Activated CD4-positive, alpha-beta T cell treated with anti-CD3 and anti-CD28 coated beads, Interleukin-2, amount 50 U/mL, for 1 hour (primary cell): Measurements from ENCODE around the gene AGBL1.
"Not testable (repeated sequence)": the region's sequence is repeated elsewhere in the genome, so short reads cannot be mapped to it uniquely, and the experiment has no call there.

ENCODE experiments used
- DNase-seq: peaks from one replicate; pipeline ENCODE4 v3.0.0-alpha.2; 2020

The AGBL1 gene

DNA sequence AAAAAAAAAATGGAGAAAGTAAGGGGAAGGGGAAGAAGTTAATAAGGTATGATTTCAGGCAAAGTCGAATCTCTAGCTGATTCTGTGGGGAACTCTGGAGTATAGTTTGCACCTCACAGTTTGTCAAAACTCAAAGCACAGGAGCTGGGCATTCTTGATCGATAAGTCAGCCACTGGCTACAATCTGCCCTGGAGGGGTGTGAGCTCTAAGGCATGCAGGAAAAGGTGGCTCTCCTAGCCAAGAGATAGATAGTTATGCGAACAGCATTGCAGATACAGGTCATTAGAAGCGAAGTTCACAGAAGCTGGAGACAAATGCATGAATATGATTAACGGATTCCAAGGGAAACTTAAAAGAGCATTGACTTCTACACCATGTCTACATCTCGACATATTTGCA is 952.6 kb downstream of the AGBL1 start:
- DNase-seq, result no peak

DNA sequence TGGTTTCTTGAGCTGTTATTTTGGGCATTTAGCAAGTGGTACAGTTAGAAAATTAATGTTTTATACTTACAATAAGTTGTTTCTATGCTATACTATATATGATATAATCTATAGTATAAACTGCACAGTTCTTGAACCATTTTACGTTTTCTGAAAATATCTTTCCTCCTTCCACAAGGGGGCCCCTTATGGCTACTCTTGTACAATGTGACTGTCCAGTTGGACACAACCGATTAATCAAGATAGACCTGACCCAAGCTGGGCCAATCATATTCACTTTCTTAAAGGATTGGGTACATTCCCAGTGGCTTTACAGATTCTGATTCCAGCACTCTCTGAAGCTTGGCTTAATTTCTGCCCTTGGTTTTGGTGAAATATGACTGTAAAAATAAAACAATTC is 953.4 kb downstream of the AGBL1 start:
- no peak for DNase-seq

DNA sequence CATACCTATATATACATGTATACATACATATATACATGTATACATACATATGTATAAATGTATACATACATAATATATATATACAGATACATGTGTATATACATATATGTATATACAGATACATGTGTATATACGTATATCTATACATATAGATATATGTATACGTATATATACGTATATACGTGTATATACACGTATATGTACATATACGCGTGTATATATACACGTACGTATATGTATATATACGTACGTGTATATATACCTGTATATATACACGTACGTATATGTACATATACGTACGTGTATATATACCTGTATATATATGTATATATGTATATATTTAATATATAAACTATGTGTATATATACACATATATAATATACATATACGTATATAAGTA is 955.2 kb downstream of the AGBL1 start:
- DNase-seq, result no peak

DNA sequence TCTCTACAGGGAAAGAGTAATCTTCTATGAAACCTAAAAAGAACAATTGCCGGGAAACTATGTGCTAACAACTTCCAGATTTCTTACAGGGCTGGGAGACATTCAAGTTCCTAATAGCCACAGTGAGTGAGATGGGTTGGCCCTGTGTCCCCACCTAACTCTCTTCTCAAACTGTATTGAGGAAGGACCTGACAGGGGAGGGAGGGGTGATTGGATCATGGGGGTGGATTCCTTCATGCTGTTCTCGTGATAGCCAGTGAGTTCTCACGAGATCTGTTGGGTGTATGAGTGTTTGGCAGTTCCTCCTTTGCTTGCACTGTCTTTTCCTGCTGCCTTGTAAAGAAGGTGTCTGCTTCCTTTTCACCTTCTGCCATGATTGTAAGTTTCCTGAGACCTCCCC is 958.7 kb downstream of the AGBL1 start:
- no peak for DNase-seq

DNA sequence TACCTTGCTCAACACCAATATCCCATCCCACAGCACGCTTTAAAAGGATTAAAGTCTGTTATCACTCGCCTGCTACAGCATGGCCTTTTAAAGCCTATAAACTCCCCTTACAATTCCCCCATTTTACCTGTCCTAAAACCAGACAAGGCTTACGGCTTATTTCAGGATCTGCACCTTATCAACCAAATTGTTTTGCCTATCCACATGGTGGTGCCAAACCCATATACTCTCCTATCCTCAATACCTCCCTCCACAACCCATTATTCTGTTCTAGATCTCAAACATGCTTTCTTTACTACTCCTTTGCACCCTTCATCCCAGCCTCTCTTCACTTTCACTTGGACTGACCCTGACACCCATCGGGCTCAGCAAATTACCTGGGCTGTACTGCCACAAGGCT is 962.9 kb downstream of the AGBL1 start:
- DNase-seq, result not testable (repeated sequence)

DNA sequence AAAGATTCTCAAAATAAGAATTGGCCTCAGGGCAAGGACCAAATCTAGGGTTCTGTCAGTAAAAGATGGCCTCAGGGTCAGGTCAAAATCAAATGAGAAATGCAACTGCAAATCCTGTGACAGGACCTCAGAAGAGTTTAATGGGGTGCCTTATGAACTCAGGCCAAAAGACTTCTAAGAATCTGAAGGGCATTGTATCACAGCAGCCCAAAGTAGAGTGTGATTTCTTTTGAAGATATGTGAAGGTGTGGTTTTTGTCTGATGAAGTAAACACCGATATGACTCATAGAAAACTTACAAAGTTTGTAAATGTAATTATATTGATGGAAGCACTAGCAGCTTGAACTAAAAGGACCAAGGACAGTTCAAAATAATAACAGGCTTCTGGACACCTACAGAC is 966.1 kb downstream of the AGBL1 start:
- DNase-seq, result no peak

DNA sequence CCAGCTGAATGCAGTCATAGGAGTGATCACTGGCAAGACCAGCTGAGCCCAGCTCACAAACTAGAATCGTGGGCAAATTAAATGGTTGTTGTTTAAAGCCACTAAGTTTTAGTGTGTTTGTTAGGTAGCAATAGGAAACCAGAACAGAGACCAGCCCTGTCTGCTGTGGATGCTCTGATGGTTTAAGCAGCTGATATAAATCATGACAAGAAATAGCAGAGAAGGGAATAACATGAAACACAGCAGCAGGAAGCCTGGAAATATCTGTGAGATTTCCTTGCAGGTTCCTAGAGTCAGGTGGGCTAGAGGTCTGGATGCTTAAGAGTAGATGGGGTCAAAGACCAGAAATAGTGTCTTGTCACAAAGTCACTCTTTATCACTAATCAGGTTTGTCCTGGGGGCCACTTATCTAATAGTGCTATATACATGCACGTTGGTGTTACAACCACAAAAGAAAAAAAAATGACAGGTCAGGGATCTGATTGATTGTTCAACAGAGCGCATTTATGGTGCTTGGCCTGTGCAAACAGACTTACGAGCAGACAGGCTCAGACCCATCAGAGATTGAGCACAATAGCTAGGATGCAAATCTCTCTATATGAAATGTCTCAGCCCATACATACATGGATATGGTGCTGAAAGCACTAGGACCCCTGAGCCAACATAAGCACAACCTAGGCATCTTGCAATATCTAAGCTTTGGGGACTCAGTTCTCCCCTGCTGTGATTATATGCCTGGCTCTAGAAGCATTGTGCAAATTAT is 967.7 kb downstream of the AGBL1 start:
- no peak for DNase-seq
